ENCODE measurements around the gene UNC5A. TPM values are rescaled to one million over a fixed set of nuclear protein-coding genes. Genes with fewer than 3 reads are reported as not detected.

The UNC5A gene
- total and polyA plus RNA-seq, 7 experiments from 2014 or later: not detected

GRCh38 chr5:176853151-176853778 lies 42.9 kb downstream of the UNC5A start:
- H3K4me1 Mint-ChIP-seq: peaks cover 0 to 3% (median 0%) of the 10 kb centered on the region in 7 donors
- peaks cover 0 to 2% (median 0%) of the 10 kb centered on the region in 11 donors for H3K9me3 Mint-ChIP-seq
- Histone ChIP-seq H3K27ac (ENCODE audit: low read depth, low read length) (no peak overlapping the region), H3K9me3 (ENCODE audit: control insufficient read depth in 2 of 3, low read length in 3 of 3) (no peaks in the 10 kb centered on the region), H3K4me3 (ENCODE audit: low read length) (no peak overlapping the region), H3K36me3 (ENCODE audit: control insufficient read depth in 2 of 3, insufficient read depth in 3 of 3, low read length in 3 of 3) (no peaks in the 10 kb centered on the region), H3K27me3 (ENCODE audit: control insufficient read depth in 2 of 2, insufficient read depth in 2 of 2, low read length in 2 of 2) (no peaks in the 10 kb centered on the region), H3K4me1 (ENCODE audit: control insufficient read depth in 2 of 2, insufficient read depth in 2 of 2, low read length in 2 of 2) (no peaks in the 10 kb centered on the region)
- ChIA-PET CTCF (no interaction called here), POLR2A (no interaction called here)
- H3K36me3 Mint-ChIP-seq: no peaks in the 10 kb centered on the region
- no peak for ATAC-seq
- H3K27me3 Mint-ChIP-seq: peaks cover 0 to 30% (median 13%) of the 10 kb centered on the region in 5 donors
- H3K27ac Mint-ChIP-seq: no peak overlapping the region
- no peak for DNase-seq
- intact Hi-C loops (cut with micrococcal nuclease): no loop called here
- no peak overlapping the region for H3K4me3 Mint-ChIP-seq

GRCh38 chr5:176854164-176854563 lies 43.8 kb downstream of the UNC5A start:
- H3K27me3 ChIP-seq (ENCODE audit: control insufficient read depth in 2 of 2, insufficient read depth in 2 of 2, low read length in 2 of 2): no peaks in the 10 kb centered on the region
- ChIA-PET CTCF (no interaction called here), POLR2A (no interaction called here)
- H3K4me3 ChIP-seq (ENCODE audit: low read length): no peak overlapping the region
- intact Hi-C loops (cut with micrococcal nuclease): no loop called here
- H3K27ac ChIP-seq (ENCODE audit: low read depth, low read length): no peak overlapping the region
- H3K27ac Mint-ChIP-seq: no peak overlapping the region
- no peak for ATAC-seq
- peaks cover 0 to 4% (median 0%) of the 10 kb centered on the region in 11 donors for H3K9me3 Mint-ChIP-seq
- H3K36me3 ChIP-seq (ENCODE audit: control insufficient read depth in 2 of 3, insufficient read depth in 3 of 3, low read length in 3 of 3): no peaks in the 10 kb centered on the region
- H3K4me1 ChIP-seq (ENCODE audit: control insufficient read depth in 2 of 2, insufficient read depth in 2 of 2, low read length in 2 of 2): no peaks in the 10 kb centered on the region
- peaks cover 0 to 5% (median 0%) of the 10 kb centered on the region in 7 donors for H3K4me1 Mint-ChIP-seq
- H3K4me3 Mint-ChIP-seq: no peak overlapping the region
- DNase-seq: no peak
- H3K27me3 Mint-ChIP-seq: peaks cover 2 to 35% (median 18%) of the 10 kb centered on the region in 5 donors
- no peaks in the 10 kb centered on the region for H3K36me3 Mint-ChIP-seq
- no peaks in the 10 kb centered on the region for H3K9me3 ChIP-seq (ENCODE audit: control insufficient read depth in 2 of 3, low read length in 3 of 3)

GRCh38 chr5:176855598-176855997 lies 45.2 kb downstream of the UNC5A start:
- H3K4me3 Mint-ChIP-seq: no peak overlapping the region
- CTCF ChIA-PET: no interaction called here
- no peak overlapping the region for H3K4me3 ChIP-seq (ENCODE audit: low read length)
- H3K4me1 ChIP-seq (ENCODE audit: control insufficient read depth in 2 of 2, insufficient read depth in 2 of 2, low read length in 2 of 2): no peaks in the 10 kb centered on the region
- DNase-seq (no peak), ATAC-seq (no peak)
- H3K27me3 ChIP-seq (ENCODE audit: control insufficient read depth in 2 of 2, insufficient read depth in 2 of 2, low read length in 2 of 2): no peaks in the 10 kb centered on the region
- no peak overlapping the region for H3K27ac ChIP-seq (ENCODE audit: low read depth, low read length)
- H3K27me3 Mint-ChIP-seq: peaks cover 2 to 30% (median 18%) of the 10 kb centered on the region in 5 donors
- no peaks in the 10 kb centered on the region for H3K9me3 ChIP-seq (ENCODE audit: control insufficient read depth in 2 of 3, low read length in 3 of 3)
- intact Hi-C loops (cut with micrococcal nuclease): no loop called here
- H3K9me3 Mint-ChIP-seq: peaks cover 0 to 4% (median 0%) of the 10 kb centered on the region in 11 donors
- H3K36me3 Mint-ChIP-seq: no peaks in the 10 kb centered on the region
- H3K4me1 Mint-ChIP-seq: peaks cover 0 to 6% (median 0%) of the 10 kb centered on the region in 7 donors
- no peak overlapping the region for H3K27ac Mint-ChIP-seq
- H3K36me3 ChIP-seq (ENCODE audit: control insufficient read depth in 2 of 3, insufficient read depth in 3 of 3, low read length in 3 of 3): no peaks in the 10 kb centered on the region
- POLR2A ChIA-PET: no interaction called here

GRCh38 chr5:176856746-176857145 lies 46.4 kb downstream of the UNC5A start:
- Mint-ChIP-seq H3K27me3 (peaks cover 2 to 30% (median 18%) of the 10 kb centered on the region in 5 donors), H3K27ac (no peak overlapping the region), H3K9me3 (peaks cover 0 to 4% (median 0%) of the 10 kb centered on the region in 11 donors), H3K4me1 (peaks cover 0 to 7% (median 0%) of the 10 kb centered on the region in 7 donors), H3K36me3 (no peaks in the 10 kb centered on the region), H3K4me3 (no peak overlapping the region)
- Histone ChIP-seq H3K4me3 (ENCODE audit: low read length) (no peak overlapping the region), H3K36me3 (ENCODE audit: control insufficient read depth in 2 of 3, insufficient read depth in 3 of 3, low read length in 3 of 3) (no peaks in the 10 kb centered on the region), H3K9me3 (ENCODE audit: control insufficient read depth in 2 of 3, low read length in 3 of 3) (no peaks in the 10 kb centered on the region), H3K4me1 (ENCODE audit: control insufficient read depth in 2 of 2, insufficient read depth in 2 of 2, low read length in 2 of 2) (no peaks in the 10 kb centered on the region), H3K27ac (ENCODE audit: low read depth, low read length) (no peak overlapping the region), H3K27me3 (ENCODE audit: control insufficient read depth in 2 of 2, insufficient read depth in 2 of 2, low read length in 2 of 2) (no peaks in the 10 kb centered on the region)
- ATAC-seq (no peak), DNase-seq (no peak)
- ChIA-PET CTCF (no interaction called here), POLR2A (no interaction called here)
- intact Hi-C loops (cut with micrococcal nuclease): no loop called here

- no peak for ATAC-seq
- Histone ChIP-seq H3K27me3 (ENCODE audit: control insufficient read depth in 2 of 2, insufficient read depth in 2 of 2, low read length in 2 of 2) (no peaks in the 10 kb centered on the region), H3K9me3 (ENCODE audit: control insufficient read depth in 2 of 3, low read length in 3 of 3) (no peaks in the 10 kb centered on the region), H3K27ac (ENCODE audit: low read depth, low read length) (no peak overlapping the region), H3K4me1 (ENCODE audit: control insufficient read depth in 2 of 2, insufficient read depth in 2 of 2, low read length in 2 of 2) (no peaks in the 10 kb centered on the region), H3K36me3 (ENCODE audit: control insufficient read depth in 2 of 3, insufficient read depth in 3 of 3, low read length in 3 of 3) (no peaks in the 10 kb centered on the region), H3K4me3 (ENCODE audit: low read length) (no peak overlapping the region)
- Mint-ChIP-seq H3K4me1 (peaks cover 0 to 7% (median 0%) of the 10 kb centered on the region in 7 donors), H3K4me3 (no peak overlapping the region), H3K36me3 (no peaks in the 10 kb centered on the region), H3K9me3 (peaks cover 0 to 4% (median 0%) of the 10 kb centered on the region in 11 donors), H3K27me3 (peaks cover 2 to 30% (median 18%) of the 10 kb centered on the region in 5 donors), H3K27ac (no peak overlapping the region)
- intact Hi-C loops (cut with micrococcal nuclease): no loop called here
- DNase-seq: no peak
- CTCF ChIA-PET: no interaction called here
- POLR2A ChIA-PET: no interaction called here
Measured at GRCh38 chr5:176857216-176857893, 47.0 kb downstream of the UNC5A start.

GRCh38 chr5:176857894-176858273 lies 47.5 kb downstream of the UNC5A start:
- no peak overlapping the region for H3K27ac Mint-ChIP-seq
- DNase-seq: no peak
- peaks cover 0 to 4% (median 0%) of the 10 kb centered on the region in 11 donors for H3K9me3 Mint-ChIP-seq
- H3K4me3 Mint-ChIP-seq: no peak overlapping the region
- Histone ChIP-seq H3K36me3 (ENCODE audit: control insufficient read depth in 2 of 3, insufficient read depth in 3 of 3, low read length in 3 of 3) (no peaks in the 10 kb centered on the region), H3K27ac (ENCODE audit: low read depth, low read length) (no peak overlapping the region), H3K4me1 (ENCODE audit: control insufficient read depth in 2 of 2, insufficient read depth in 2 of 2, low read length in 2 of 2) (no peaks in the 10 kb centered on the region), H3K4me3 (ENCODE audit: low read length) (no peak overlapping the region), H3K27me3 (ENCODE audit: control insufficient read depth in 2 of 2, insufficient read depth in 2 of 2, low read length in 2 of 2) (no peaks in the 10 kb centered on the region), H3K9me3 (ENCODE audit: control insufficient read depth in 2 of 3, low read length in 3 of 3) (no peaks in the 10 kb centered on the region)
- peaks cover 3 to 33% (median 23%) of the 10 kb centered on the region in 5 donors for H3K27me3 Mint-ChIP-seq
- peaks cover 0 to 7% (median 0%) of the 10 kb centered on the region in 7 donors for H3K4me1 Mint-ChIP-seq
- H3K36me3 Mint-ChIP-seq: no peaks in the 10 kb centered on the region
- ChIA-PET POLR2A (no interaction called here), CTCF (no interaction called here)
- intact Hi-C loops (cut with micrococcal nuclease): no loop called here
- ATAC-seq: no peak

GRCh38 chr5:176859916-176860315 lies 49.6 kb downstream of the UNC5A start:
- Mint-ChIP-seq H3K4me3 (no peak overlapping the region), H3K9me3 (peaks cover 0 to 4% (median 0%) of the 10 kb centered on the region in 11 donors), H3K27me3 (peaks cover 10 to 45% (median 24%) of the 10 kb centered on the region in 5 donors), H3K36me3 (no peaks in the 10 kb centered on the region), H3K27ac (no peak overlapping the region), H3K4me1 (peaks cover 0 to 6% (median 0%) of the 10 kb centered on the region in 7 donors)
- ATAC-seq (no peak), DNase-seq (no peak)
- intact Hi-C loops (cut with micrococcal nuclease): no loop called here
- no peaks in the 10 kb centered on the region for H3K27me3 ChIP-seq (ENCODE audit: control insufficient read depth in 2 of 2, insufficient read depth in 2 of 2, low read length in 2 of 2)
- no peak overlapping the region for H3K4me3 ChIP-seq (ENCODE audit: low read length)
- CTCF ChIA-PET: no interaction called here
- H3K36me3 ChIP-seq (ENCODE audit: control insufficient read depth in 2 of 3, insufficient read depth in 3 of 3, low read length in 3 of 3): no peaks in the 10 kb centered on the region
- H3K27ac ChIP-seq (ENCODE audit: low read depth, low read length): no peak overlapping the region
- POLR2A ChIA-PET: no interaction called here
- H3K9me3 ChIP-seq (ENCODE audit: control insufficient read depth in 2 of 3, low read length in 3 of 3): no peaks in the 10 kb centered on the region
- no peaks in the 10 kb centered on the region for H3K4me1 ChIP-seq (ENCODE audit: control insufficient read depth in 2 of 2, insufficient read depth in 2 of 2, low read length in 2 of 2)

Data from naive thymus-derived CD4-positive, alpha-beta T cell (primary cell).